ENCODE measurements around the gene MISP3. TPM values are rescaled to one million over a fixed set of nuclear protein-coding genes. Genes with fewer than 3 reads are reported as not detected.
A peak's percentile ranks its signal among the peaks of the same experiment; 100 is the strongest.

MISP3 gene
- total and polyA plus RNA-seq, 9 of the 15 experiments (the other 6 are each of a cell fraction or from before 2014, with no cell fraction given): 0.25 to 5.6 (median 1.6) TPM

GRCh38 chr19:14031719-14032480 is 40.7 kb upstream of the MISP3 start, which contains the start of gene IL27RA (continued):
- TF ChIP-seq TOE1 (IDR thresholded peaks at IDR 0.05; ENCODE audit: borderline replicate concordance) (peak; percentile 12; the same call in 1 of the 2 replicates), TOE1 (CRISPR knock-in tag; IDR thresholded peaks at IDR 0.05; ENCODE audit: borderline replicate concordance, low read depth) (no peak), GABPB1 (CRISPR knock-in tag; IDR thresholded peaks at IDR 0.05) (peak; percentile 65; the same call in 1 of the 2 replicates), CBX3 (IDR thresholded peaks at IDR 0.05; ENCODE audit: borderline replicate concordance in 1 of 2, low read length in 2 of 2) (no peak), NKRF (IDR thresholded peaks at IDR 0.05; ENCODE audit: borderline replicate concordance) (peak; percentile 38; the same call in 1 of the 2 replicates), ETV6 (IDR thresholded peaks at IDR 0.05; ENCODE audit: borderline replicate concordance in 1 of 2, low read depth in 2 of 2, low read length in 1 of 2) (no peak), ETV6 (CRISPR knock-in tag; IDR thresholded peaks at IDR 0.05; ENCODE audit: borderline replicate concordance) (no peak), OTX1 (CRISPR knock-in tag; IDR thresholded peaks at IDR 0.05) (no peak), CBFB (CRISPR knock-in tag; IDR thresholded peaks at IDR 0.05) (no peak), SMAD1 (IDR thresholded peaks at IDR 0.05; ENCODE audit: low read depth, low read length, partially characterized antibody) (no peak), TBL1XR1 (IDR thresholded peaks at IDR 0.05; ENCODE audit: low read length in 2 of 2) (no peak; a peak in 1 of 4 replicates), SIRT6 (IDR thresholded peaks at IDR 0.05; ENCODE audit: low read depth, low read length) (no peak), TRIM24 (IDR thresholded peaks at IDR 0.05) (no peak), HOXB6 (CRISPR knock-in tag; IDR thresholded peaks at IDR 0.05; ENCODE audit: borderline replicate concordance) (no peak), NR3C1 (CRISPR knock-in tag; IDR thresholded peaks at IDR 0.05) (no peak), ZNF24 (IDR thresholded peaks at IDR 0.05) (no peak), NFYB (IDR thresholded peaks at IDR 0.05; ENCODE audit: extremely low read depth, insufficient read length) (no peak), MBD2 (IDR thresholded peaks at IDR 0.05; ENCODE audit: borderline replicate concordance, low read depth) (peak; percentile 36; the same call in 1 of the 2 replicates), ZNF507 (tag; conservative IDR thresholded peaks at IDR 0.05) (no peak), NFIX (CRISPR knock-in tag; IDR thresholded peaks at IDR 0.05; ENCODE audit: low read depth) (no peak), ADNP (tag; IDR thresholded peaks at IDR 0.05) (no peak), USF1 (CRISPR knock-in tag; IDR thresholded peaks at IDR 0.05) (no peak), CC2D1A (IDR thresholded peaks at IDR 0.05) (peak; percentile 72), XRCC3 (IDR thresholded peaks at IDR 0.05) (no peak), MYBL2 (IDR thresholded peaks at IDR 0.05; ENCODE audit: low read depth) (no peak), MYBL2 (CRISPR knock-in tag; IDR thresholded peaks at IDR 0.05; ENCODE audit: borderline replicate concordance) (no peak), SNIP1 (IDR thresholded peaks at IDR 0.05; ENCODE audit: low read depth) (no peak)
